Measurements from ENCODE around the gene AGR2. TPM values are rescaled to one million over a fixed set of nuclear protein-coding genes. Genes with fewer than 3 reads are reported as not detected.
"Not testable (repeated sequence)": the region's sequence is repeated elsewhere in the genome, so short reads cannot be mapped to it uniquely, and the experiment has no call there.

AGR2 gene
- total RNA-seq, 1 donor from 2014 or later: 1.7 TPM

DNA sequence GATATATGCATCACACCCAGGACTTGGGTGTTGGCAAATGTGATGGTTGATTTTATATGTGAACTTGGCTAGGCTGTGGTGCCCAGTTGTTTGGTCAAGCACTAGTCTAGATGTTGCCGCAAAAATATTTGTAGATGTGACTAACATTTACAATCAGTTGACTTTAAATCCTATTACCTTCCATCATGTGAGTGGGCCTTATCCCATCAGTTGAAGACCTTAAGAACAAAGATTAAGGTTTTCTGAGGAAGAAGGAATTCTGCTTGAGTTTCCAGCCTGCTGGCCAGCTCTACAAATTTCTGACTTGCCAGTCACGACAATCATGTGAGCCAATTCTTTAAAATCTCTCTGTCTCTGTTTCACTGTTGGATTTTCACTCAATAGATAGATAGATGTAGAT, 30.9 kb downstream of the AGR2 start:
- DNase-seq: no peak

GRCh38 chr7:16773326-16773725, 31.5 kb downstream of the AGR2 start:
- no peak for DNase-seq

- no peak for DNase-seq
Observed at GRCh38 chr7:16770657-16771329, 34.0 kb downstream of the AGR2 start.

DNA sequence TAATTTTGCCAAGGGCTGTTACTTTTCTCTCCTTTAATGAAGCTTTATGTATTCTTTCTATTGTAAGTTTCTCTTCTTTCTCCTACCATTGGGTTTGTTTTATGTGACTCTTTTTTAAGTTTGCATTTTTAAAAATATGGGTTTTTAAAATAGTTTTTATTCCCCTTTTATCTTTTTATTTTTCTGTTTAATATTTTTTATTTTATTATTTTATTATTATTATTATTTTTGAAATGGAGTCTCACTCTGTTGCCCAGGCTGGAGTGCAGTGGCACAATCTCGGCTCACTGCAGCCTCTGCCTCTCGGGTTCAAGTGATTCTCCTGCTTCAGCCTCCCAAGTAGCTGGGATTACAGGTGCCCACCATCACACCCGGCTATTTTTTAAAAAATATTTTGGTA, 34.8 kb downstream of the AGR2 start:
- DNase-seq: not testable (repeated sequence)

DNA sequence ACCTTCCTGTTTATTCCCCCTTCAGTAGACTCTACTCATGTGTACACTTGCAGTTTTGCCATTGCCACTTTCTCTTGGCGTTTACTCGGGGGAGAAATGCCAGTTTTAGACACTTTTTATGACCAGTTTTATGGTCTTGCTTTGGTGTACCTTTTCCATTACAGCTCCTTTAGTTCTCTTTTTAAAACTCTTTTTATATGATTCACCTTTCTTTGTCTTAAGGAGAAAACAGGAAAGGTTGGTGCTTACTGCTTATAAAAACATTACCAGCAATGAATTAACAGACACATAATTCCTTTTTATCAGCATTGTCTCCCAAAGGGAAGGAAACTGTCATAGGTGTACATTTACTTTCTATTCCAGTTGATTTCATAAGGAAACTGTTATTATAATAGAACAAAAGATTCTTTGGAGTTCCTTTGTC, 39.4 kb downstream of the AGR2 start:
- no peak for DNase-seq

DNA sequence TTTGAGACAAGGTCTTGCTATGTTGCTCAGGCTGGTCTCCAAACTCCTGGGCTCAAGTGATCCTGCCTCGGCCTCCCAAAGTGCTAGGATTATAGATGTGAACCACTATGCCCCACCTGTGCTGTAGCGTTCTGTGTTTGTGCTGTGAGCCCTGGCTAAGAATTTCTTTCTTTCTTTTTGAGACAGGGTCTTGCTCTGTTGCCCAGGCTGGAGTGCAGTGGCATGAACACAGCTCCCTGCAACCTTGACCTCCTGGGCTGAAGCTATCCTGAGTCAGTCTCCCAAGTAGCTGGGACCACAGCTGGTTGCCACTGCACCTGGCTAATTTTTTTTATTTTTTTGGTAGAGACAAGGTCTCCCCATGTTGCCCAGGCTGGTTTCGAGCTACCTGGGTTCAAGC, 39.9 kb downstream of the AGR2 start:
- no peak for DNase-seq

GRCh38 chr7:16762177-16762576, 42.6 kb downstream of the AGR2 start:
- DNase-seq: no peak

GRCh38 chr7:16759840-16760239, 45.0 kb downstream of the AGR2 start:
- no peak for DNase-seq

- no peak for DNase-seq
Observed at GRCh38 chr7:16758631-16759611, 45.9 kb downstream of the AGR2 start.

- no peak for DNase-seq
Observed at GRCh38 chr7:16758036-16758435, 46.8 kb downstream of the AGR2 start.

- DNase-seq: no peak
Observed at GRCh38 chr7:16755397-16755796, 49.4 kb downstream of the AGR2 start.

DNA sequence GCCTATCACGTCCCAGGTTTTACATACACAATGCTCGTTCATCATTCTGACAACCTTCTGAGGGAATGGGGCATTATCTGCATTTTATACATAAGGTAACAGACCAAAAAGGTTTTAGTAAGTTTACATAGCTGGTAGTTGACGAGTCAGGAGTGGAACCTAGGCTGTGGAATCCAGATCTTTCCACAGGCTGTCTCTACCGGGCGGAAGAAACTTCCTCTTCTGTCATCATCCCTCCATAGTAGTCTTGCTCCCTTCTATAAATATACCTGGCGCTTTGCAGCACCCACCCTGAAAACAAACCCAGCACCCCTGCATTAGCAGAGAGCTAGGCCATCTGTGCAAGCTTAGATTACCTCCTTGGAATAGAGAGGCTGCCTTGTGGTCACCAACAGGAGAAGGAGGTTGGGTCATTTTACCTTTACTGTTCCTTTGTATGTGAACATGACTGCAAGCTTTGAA, 49.9 kb downstream of the AGR2 start:
- DNase-seq: no peak

- peak; percentile 62 for DNase-seq
Observed at GRCh38 chr7:16753932-16754855, 50.6 kb downstream of the AGR2 start.

DNA sequence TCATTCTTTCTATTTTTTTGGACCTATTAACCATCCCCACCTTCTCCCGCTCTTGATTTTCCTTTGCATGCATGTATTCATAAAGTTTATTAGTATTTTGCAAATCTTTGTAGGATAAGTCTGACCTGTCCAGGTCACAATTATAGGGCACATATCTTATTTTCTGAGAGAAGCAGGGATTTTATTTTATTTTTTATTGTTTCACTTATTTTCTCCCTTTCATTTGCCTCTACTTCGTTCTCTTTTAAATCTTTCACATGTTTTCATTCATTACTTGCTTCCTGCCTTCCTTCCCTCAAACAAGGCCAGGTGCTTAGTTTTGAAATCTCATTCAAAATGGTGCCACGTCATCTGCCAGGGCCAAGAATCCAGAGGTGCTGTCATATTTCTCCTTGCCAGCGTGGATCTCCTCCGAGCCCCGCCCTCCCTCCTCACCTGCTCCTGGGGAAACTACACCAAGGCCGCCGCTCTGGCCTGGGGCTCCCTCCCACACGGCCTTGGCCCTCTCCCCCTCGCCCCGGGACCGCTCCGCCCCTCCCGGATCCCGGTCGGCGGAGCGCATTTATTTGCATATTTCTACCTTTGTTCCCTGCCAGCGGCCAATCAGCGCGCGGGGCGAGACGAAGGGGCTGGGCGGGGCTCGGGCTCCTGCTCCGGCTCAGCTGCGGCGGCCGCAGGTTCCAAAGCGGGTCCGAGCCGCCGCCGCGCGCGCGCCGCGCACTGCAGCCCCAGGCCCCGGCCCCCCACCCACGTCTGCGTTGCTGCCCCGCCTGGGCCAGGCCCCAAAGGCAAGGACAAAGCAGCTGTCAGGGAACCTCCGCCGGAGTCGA, 51.5 kb downstream of the AGR2 start, which contains the start of gene TSPAN13:
Gene TSPAN13 (plus strand): TSS at position 654 of the 830 bp plus-strand sequence. CDS start 213 bp downstream, outside the sequence.
- peak; percentile 77 for DNase-seq

- no peak for DNase-seq
Observed at GRCh38 chr7:16747102-16747501, 57.7 kb downstream of the AGR2 start.

GRCh38 chr7:16745645-16746044, 59.2 kb downstream of the AGR2 start:
- no peak for DNase-seq

GRCh38 chr7:16744518-16745250, 60.1 kb downstream of the AGR2 start:
- no peak for DNase-seq

DNA sequence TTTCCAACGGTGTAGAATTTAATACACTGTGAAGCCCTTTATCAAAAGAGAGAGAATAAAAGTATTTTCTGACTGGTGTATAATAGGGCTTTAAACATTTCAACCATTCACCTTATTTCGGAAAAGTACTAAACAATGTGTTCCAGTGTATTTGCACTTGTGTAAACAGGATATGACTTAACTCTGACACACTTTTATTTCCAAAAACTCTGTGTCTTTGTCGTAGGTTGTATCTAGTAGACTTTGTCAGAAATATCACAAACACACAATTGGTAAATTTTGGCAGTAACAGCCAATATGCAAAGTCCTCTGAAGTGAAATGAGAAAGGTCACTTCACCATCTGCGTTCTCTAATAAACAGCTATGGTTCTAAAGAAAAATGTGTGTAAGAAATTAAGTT, 61.6 kb downstream of the AGR2 start:
- no peak for DNase-seq

- no peak for DNase-seq
Observed at GRCh38 chr7:16742547-16742946, 62.3 kb downstream of the AGR2 start.

All from occipital lobe (tissue), 2 donors.